T-helper 2 cell (primary cell): ENCODE data around the gene WDR11.
A peak's percentile ranks its signal among the peaks of the same experiment; 100 is the strongest.

Source experiments
- DNase-seq, 5 experiments: peaks; one replicate each; pipeline versions ENCODE4 v3.0.0 to v3.0.0-alpha.2; 2012 to 2022

WDR11 gene

DNA sequence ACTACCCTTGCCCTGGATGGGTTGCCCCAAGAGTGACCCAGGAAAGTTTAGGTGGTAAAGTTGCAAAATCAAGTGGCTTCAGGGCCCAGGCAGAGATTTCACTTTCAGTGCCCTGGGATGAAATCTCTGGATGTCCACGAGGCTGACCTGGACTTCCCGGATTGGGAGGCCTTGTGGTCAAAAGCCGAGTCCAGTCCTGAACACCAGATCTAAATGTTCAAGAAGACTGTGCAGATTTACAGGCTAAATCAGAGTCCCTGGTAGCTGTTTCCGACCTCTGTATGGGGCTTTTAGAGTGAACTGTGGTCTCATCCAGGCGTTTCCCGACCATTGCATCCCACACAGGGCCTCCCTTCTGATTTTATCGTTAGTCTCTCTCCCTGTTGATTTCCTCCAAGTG, 95.3 kb downstream of the WDR11 start:
- DNase-seq, result no peak

DNA sequence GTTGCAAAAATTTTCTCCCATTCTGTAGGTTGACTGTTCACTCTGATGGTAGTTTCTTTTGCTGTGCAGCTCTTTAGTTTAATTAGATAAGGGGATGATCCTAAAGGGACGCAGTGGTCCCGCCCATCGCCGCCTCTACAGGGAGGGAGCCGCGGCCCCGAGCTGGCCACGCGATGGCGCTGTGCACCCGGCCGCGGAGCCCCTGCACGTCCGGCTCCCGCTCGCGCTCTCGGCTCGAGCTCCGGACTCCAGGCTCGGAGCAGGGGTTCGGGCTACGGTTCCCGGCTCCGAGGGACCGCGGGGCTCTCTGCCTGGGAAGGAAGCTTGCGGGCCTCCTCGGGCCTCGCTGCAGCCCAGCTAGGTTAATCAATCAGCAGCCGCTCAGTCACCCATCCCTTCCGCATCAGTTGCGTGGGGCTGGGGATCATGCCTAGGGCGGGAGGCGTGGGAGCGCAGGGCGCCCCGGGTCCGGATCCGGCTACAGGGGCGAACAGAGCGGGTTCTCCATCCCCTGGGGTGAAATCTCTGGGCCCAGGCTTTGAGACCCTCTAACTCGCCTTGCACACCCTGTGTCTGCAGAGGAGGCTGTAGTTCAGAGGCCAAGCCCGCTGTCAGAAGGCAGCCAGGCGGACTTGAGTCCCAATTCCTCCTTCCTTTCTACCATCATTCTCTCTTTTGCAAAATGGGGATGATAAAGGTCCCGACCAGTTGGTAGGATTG, 97.9 kb downstream of the WDR11 start:
- peak; percentile 18 to 71 (median 41) for DNase-seq

DNA sequence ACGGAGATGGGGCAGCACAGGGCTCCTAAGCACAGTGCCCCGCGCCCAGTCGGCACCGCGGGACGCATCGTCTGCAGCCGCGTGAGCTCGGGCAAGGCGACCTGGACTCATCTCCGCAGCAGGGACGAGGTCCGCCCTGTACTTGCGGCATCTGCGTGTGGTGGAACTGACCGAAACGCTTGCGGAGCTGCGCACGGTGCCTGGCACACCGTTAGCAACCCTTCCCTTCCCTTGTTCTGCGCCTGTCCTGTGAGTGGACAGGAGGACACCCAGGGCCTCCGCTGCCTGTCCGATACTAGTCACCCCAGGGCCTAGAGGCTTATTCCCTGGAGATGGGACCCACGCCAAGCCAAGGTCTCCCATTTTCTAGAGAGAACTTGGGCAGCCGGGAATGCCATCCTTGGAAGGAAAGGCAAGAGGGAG, 98.5 kb downstream of the WDR11 start:
- no peak for DNase-seq

DNA sequence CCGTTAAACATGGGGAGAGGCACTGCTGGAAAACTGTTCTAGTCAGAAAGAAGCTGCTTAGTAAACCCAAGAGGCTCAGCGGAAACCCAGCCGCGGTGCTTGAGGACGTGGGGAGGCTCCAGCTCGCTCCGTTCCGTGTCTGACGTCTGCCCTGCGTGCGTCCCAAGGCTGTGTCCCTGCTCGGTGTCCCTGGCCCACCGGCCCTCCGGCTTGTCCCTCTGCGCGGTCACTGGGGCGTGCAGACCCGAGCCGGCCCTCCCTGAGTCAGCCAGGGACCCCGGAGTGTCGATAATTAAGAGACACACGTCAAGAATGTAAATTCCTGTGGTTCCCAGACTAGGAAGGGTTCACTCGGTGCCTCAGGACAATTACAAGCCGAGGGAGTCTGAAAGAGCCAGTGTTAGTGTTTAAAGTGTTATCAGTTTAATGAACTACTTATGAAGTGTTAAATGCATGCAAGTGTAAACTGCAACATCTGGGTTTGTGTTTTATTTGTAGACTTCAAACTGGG, 98.9 kb downstream of the WDR11 start:
- no peak for DNase-seq

DNA sequence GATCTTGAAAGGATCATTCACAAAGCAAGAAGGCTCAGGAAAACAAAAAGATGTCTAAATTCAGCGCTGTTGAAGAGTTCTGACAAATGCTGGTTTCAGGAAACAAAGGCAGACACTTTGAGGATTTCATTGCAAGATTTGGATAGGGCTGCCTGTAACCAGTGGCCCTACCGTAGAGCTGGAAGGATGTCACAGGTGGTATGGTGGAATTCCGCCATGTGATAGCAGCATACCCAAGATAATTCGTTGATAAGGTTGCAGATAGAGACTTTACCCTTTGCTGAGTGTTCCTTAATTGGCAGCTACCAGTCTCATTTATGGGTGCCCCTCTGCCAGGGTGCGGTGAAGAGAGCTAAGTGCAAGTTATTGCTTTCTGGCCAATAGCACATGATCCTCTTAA, 100.1 kb downstream of the WDR11 start:
- no peak for DNase-seq

DNA sequence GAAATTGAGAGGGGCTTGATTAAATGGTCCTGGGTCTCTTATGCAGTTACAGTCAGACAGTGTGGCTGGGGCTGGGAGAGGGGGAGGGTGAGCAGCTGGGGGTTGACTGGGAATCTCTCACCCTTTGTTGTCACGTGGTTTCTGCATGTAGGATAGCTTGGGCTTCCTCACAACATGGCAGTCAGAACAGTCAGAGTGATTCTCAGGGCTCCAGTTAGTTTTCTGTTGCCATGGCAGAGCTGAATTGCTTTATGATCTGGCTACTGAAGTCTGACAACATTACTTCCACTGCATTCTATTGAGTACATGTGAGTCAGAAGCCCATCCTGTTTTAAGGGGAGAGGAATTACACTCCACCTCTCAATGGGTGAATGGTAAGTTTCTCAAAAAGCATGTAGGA, 102.7 kb downstream of the WDR11 start:
- DNase-seq, result no peak
